ENCODE measurements around the gene SERINC5.
"Not testable (repeated sequence)": the region's sequence is repeated elsewhere in the genome, so short reads cannot be mapped to it uniquely, and the experiment has no call there.

SERINC5 gene

GRCh38 chr5:80255811-80256712 lies at the start of gene SERINC5:
Gene SERINC5, minus strand, starts transcription at chr5:80256048. Its CDS starts 126 bp downstream, at chr5:80255922.
- no peak for FAIRE-seq

- no peak for FAIRE-seq
These were observed 46.8 kb upstream of the SERINC5 start for GRCh38 chr5:80302636-80303035.

GRCh38 chr5:80301342-80301741 lies 45.5 kb upstream of the SERINC5 start:
- not testable (repeated sequence) for FAIRE-seq

GRCh38 chr5:80300796-80301195 lies 44.9 kb upstream of the SERINC5 start:
- not testable (repeated sequence) for FAIRE-seq

- FAIRE-seq = no peak
These were observed 44.3 kb upstream of the SERINC5 start for GRCh38 chr5:80300125-80300524.

- FAIRE-seq = no peak
These were observed 43.8 kb upstream of the SERINC5 start for GRCh38 chr5:80299601-80300000.

GRCh38 chr5:80296121-80296520 lies 40.3 kb upstream of the SERINC5 start:
- no peak for FAIRE-seq

- no peak for FAIRE-seq
These were observed 35.9 kb upstream of the SERINC5 start for GRCh38 chr5:80291761-80292160.

GRCh38 chr5:80289320-80289719 lies 33.5 kb upstream of the SERINC5 start:
- no peak for FAIRE-seq

GRCh38 chr5:80288177-80288576 lies 32.3 kb upstream of the SERINC5 start:
- FAIRE-seq = no peak

- no peak for FAIRE-seq
These were observed 28.9 kb upstream of the SERINC5 start for GRCh38 chr5:80284720-80285119.

- no peak for FAIRE-seq
These were observed 27.5 kb upstream of the SERINC5 start for GRCh38 chr5:80283360-80283759.

- no peak for FAIRE-seq
These were observed 26.2 kb upstream of the SERINC5 start for GRCh38 chr5:80282054-80282453.

- no peak for FAIRE-seq
These were observed 21.3 kb upstream of the SERINC5 start for GRCh38 chr5:80277191-80277590.

GRCh38 chr5:80276186-80276585 lies 20.3 kb upstream of the SERINC5 start:
- FAIRE-seq = no peak

GRCh38 chr5:80275347-80275746 lies 19.5 kb upstream of the SERINC5 start:
- FAIRE-seq = no peak

GRCh38 chr5:80270543-80270942 lies 14.7 kb upstream of the SERINC5 start:
- FAIRE-seq = not testable (repeated sequence)

- no peak for FAIRE-seq
These were observed 14.2 kb upstream of the SERINC5 start for GRCh38 chr5:80269991-80270438.

GRCh38 chr5:80268916-80269315 lies 13.1 kb upstream of the SERINC5 start:
- FAIRE-seq = no peak

- no peak for FAIRE-seq
These were observed 10.7 kb upstream of the SERINC5 start for GRCh38 chr5:80266566-80266965.

- no peak for FAIRE-seq
These were observed 4.6 kb upstream of the SERINC5 start for GRCh38 chr5:80260461-80260860.

GRCh38 chr5:80259511-80260203 lies 3.8 kb upstream of the SERINC5 start:
- no peak for FAIRE-seq

GRCh38 chr5:80255431-80255810 lies 427 bp downstream of the SERINC5 start:
- no peak for FAIRE-seq

Measured in TTC549 (cell line).